ENCODE results near the gene PUM2.

- TF ChIP-seq POLR2A (IDR thresholded peaks at IDR 0.05; ENCODE audit: low read length): no peak
- TF ChIP-seq GATA1 (IDR thresholded peaks at IDR 0.05; ENCODE audit: low read depth, low read length): no peak
Measured at GRCh38 chr2:20302019-20302418, 48.6 kb downstream of the PUM2 start.

All from erythroblast (primary cell).